K562 (cell line): ENCODE data around the gene NMS.

Experiments
- CBX5 ChIP-seq: IDR thresholded peaks from 2 replicates; pipeline ENCODE4 v1.6.1; 2014; ENCODE audit warnings: low read depth, borderline replicate concordance
- COPS2 ChIP-seq: fragments of 450-650 bp; conservative IDR thresholded peaks from 2 replicates; pipeline ENCODE4 v1.6.1; 2016; ENCODE audit warnings: mild to moderate bottlenecking, moderate library complexity
- E2F6 ChIP-seq, 2 experiments: IDR thresholded peaks; 2 replicates each; pipeline ENCODE4 v1.6.1; 2011; ENCODE audit warnings: borderline replicate concordance in 1 of 2, control low read depth in 1 of 2, low read depth in 1 of 2, low read length in 1 of 2, mild to moderate bottlenecking in 1 of 2, mixed read lengths in 1 of 2, moderate library complexity in 1 of 2; ENCODE audit not compliant: insufficient read depth in 1 of 2, insufficient read length in 1 of 2, poor library complexity in 1 of 2, severe bottlenecking in 1 of 2; ENCODE audit errors: extremely low read depth in 1 of 2
- EZH2 ChIP-seq: IDR thresholded peaks from 2 replicates; pipeline ENCODE4 v1.6.1; 2012; ENCODE audit warnings: low read depth, mild to moderate bottlenecking, inconsistent platforms, low read length, borderline replicate concordance
- SMARCA5 ChIP-seq: fragments of 450-650 bp; IDR thresholded peaks from 2 replicates; pipeline ENCODE4 v1.6.1; 2016
- SMARCE1 ChIP-seq: fragments of 450-650 bp; IDR thresholded peaks from 2 replicates; pipeline ENCODE4 v1.7.1; 2016; ENCODE audit warnings: mild to moderate bottlenecking
- THRA ChIP-seq: fragments of 450-650 bp; IDR thresholded peaks from 2 replicates; pipeline ENCODE4 v1.6.1; 2017; ENCODE audit warnings: mild to moderate bottlenecking, moderate library complexity
- ZNF140 ChIP-seq: fragments of 250-450 bp; sonication (Bioruptor Pico); IDR thresholded peaks from 2 replicates; pipeline ENCODE4 v1.8.0; 2021; ENCODE audit warnings: moderate library complexity, mild to moderate bottlenecking, inconsistent platforms
- TF ChIP-seq, protein P1 (sequence below), 2 experiments: fragments of 450-650 bp; formaldehyde crosslinking in 1 of 2; IDR thresholded peaks; 2 replicates each; pipeline versions ENCODE4 v1.4.0 to v1.6.1; 2014 to 2020; ENCODE audit warnings: mild to moderate bottlenecking in 2 of 2, borderline replicate concordance in 1 of 2, low read depth in 1 of 2
- TF ChIP-seq, protein P2 (sequence below), 3 experiments: IDR thresholded peaks in 2 of 3; conservative IDR thresholded peaks in 1 of 3; 2 replicates each; pipeline ENCODE4 v1.5.1; 2011 to 2012; ENCODE audit warnings: low read length in 3 of 3, mild to moderate bottlenecking in 3 of 3, control low read depth in 2 of 3, improper control_type of control experiment in 1 of 3, inconsistent platforms in 1 of 3, low read depth in 1 of 3, mixed read lengths in 1 of 3, moderate library complexity in 1 of 3; ENCODE audit not compliant: insufficient read depth in 2 of 3

DNA sequence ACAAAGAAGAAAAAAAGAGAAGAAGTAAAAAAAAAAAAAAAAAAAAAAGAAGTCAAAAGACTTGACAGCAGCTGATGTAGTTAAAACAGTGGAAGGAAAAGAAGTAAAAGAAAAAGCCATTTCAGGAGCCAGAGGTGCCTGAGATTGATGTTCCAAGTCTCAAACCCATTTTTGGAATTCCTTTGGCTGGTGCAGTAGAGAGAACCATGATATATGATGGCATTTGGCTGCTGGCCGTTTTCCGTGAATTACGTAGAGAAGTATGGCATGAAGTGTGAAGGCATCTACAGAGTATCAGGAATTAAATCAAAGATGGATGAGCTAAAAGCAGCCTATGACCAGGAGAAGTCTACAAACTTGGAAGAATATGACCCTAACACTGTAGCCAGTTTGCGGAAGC, 45.2 kb upstream of the NMS start:
- TF ChIP-seq SMARCA5, result no peak
- TF ChIP-seq, protein P1, sequence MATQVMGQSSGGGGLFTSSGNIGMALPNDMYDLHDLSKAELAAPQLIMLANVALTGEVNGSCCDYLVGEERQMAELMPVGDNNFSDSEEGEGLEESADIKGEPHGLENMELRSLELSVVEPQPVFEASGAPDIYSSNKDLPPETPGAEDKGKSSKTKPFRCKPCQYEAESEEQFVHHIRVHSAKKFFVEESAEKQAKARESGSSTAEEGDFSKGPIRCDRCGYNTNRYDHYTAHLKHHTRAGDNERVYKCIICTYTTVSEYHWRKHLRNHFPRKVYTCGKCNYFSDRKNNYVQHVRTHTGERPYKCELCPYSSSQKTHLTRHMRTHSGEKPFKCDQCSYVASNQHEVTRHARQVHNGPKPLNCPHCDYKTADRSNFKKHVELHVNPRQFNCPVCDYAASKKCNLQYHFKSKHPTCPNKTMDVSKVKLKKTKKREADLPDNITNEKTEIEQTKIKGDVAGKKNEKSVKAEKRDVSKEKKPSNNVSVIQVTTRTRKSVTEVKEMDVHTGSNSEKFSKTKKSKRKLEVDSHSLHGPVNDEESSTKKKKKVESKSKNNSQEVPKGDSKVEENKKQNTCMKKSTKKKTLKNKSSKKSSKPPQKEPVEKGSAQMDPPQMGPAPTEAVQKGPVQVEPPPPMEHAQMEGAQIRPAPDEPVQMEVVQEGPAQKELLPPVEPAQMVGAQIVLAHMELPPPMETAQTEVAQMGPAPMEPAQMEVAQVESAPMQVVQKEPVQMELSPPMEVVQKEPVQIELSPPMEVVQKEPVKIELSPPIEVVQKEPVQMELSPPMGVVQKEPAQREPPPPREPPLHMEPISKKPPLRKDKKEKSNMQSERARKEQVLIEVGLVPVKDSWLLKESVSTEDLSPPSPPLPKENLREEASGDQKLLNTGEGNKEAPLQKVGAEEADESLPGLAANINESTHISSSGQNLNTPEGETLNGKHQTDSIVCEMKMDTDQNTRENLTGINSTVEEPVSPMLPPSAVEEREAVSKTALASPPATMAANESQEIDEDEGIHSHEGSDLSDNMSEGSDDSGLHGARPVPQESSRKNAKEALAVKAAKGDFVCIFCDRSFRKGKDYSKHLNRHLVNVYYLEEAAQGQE (IDR thresholded peaks at IDR 0.05; ENCODE audit: borderline replicate concordance), result no peak
- TF ChIP-seq, protein P1 (CRISPR knock-in tag; IDR thresholded peaks at IDR 0.05; ENCODE audit: low read depth), result no peak
- TF ChIP-seq THRA, result no peak
- no peak for TF ChIP-seq E2F6 (IDR thresholded peaks at IDR 0.05; ENCODE audit: borderline replicate concordance in 1 of 2, extremely low read depth in 1 of 2, insufficient read depth in 1 of 2, insufficient read length in 1 of 2, low read depth in 1 of 2, low read length in 1 of 2, poor library complexity in 1 of 2, severe bottlenecking in 1 of 2)
- TF ChIP-seq COPS2, result no peak
- TF ChIP-seq EZH2, result no peak
- no peak for TF ChIP-seq CBX5
- no peak for TF ChIP-seq SMARCE1
- TF ChIP-seq, protein P2, sequence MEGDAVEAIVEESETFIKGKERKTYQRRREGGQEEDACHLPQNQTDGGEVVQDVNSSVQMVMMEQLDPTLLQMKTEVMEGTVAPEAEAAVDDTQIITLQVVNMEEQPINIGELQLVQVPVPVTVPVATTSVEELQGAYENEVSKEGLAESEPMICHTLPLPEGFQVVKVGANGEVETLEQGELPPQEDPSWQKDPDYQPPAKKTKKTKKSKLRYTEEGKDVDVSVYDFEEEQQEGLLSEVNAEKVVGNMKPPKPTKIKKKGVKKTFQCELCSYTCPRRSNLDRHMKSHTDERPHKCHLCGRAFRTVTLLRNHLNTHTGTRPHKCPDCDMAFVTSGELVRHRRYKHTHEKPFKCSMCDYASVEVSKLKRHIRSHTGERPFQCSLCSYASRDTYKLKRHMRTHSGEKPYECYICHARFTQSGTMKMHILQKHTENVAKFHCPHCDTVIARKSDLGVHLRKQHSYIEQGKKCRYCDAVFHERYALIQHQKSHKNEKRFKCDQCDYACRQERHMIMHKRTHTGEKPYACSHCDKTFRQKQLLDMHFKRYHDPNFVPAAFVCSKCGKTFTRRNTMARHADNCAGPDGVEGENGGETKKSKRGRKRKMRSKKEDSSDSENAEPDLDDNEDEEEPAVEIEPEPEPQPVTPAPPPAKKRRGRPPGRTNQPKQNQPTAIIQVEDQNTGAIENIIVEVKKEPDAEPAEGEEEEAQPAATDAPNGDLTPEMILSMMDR (IDR thresholded peaks at IDR 0.05 in 2 of 3, conservative IDR thresholded peaks at IDR 0.05 in 1 of 3; ENCODE audit: insufficient read depth in 2 of 3, low read depth in 1 of 3, low read length in 3 of 3), result no peak
- no peak for TF ChIP-seq ZNF140 (CRISPR knock-in tag)
